Stimulated activated CD4-positive, alpha-beta T cell treated with anti-CD3 and anti-CD28 coated beads, Interleukin-1b, Interleukin-23, amount 100 ng/mL, for 48 hours (primary cell): ENCODE data around the gene GRB14.
"Not testable (repeated sequence)": the region's sequence is repeated elsewhere in the genome, so short reads cannot be mapped to it uniquely, and the experiment has no call there.

Experiments used
- DNase-seq: peaks from one replicate; pipeline ENCODE4 v3.0.0-alpha.2; 2020

Gene GRB14

GRCh38 chr2:164549705-164550104 is 71.6 kb downstream of the GRB14 start:
- DNase-seq, result not testable (repeated sequence)

GRCh38 chr2:164545484-164545883 is 75.8 kb downstream of the GRB14 start:
- no peak for DNase-seq

- DNase-seq, result no peak
Measured at GRCh38 chr2:164542581-164543021, 78.7 kb downstream of the GRB14 start.

- no peak for DNase-seq
Measured at GRCh38 chr2:164538240-164538866, 82.9 kb downstream of the GRB14 start.

GRCh38 chr2:164535280-164536025 is 85.8 kb downstream of the GRB14 start:
- DNase-seq, result no peak

- DNase-seq, result no peak
Measured at GRCh38 chr2:164530464-164530863, 90.8 kb downstream of the GRB14 start.

- no peak for DNase-seq
Measured at GRCh38 chr2:164523726-164524125, 97.6 kb downstream of the GRB14 start.

- DNase-seq, result no peak
Measured at GRCh38 chr2:164523009-164523408, 98.3 kb downstream of the GRB14 start.

GRCh38 chr2:164522561-164522981 is 98.7 kb downstream of the GRB14 start:
- no peak for DNase-seq

- DNase-seq, result no peak
Measured at GRCh38 chr2:164515734-164516133, 105.5 kb downstream of the GRB14 start.

GRCh38 chr2:164515030-164515429 is 106.3 kb downstream of the GRB14 start:
- DNase-seq, result no peak

GRCh38 chr2:164514491-164514890 is 106.8 kb downstream of the GRB14 start:
- no peak for DNase-seq

GRCh38 chr2:164512871-164513270 is 108.4 kb downstream of the GRB14 start:
- no peak for DNase-seq

- DNase-seq, result no peak
Measured at GRCh38 chr2:164511738-164512137, 109.5 kb downstream of the GRB14 start.

- DNase-seq, result no peak
Measured at GRCh38 chr2:164510895-164511294, 110.4 kb downstream of the GRB14 start.

GRCh38 chr2:164509137-164509877 is 112.0 kb downstream of the GRB14 start:
- no peak for DNase-seq

GRCh38 chr2:164504253-164504652 is 117.0 kb downstream of the GRB14 start:
- no peak for DNase-seq

GRCh38 chr2:164498836-164499235 is 122.4 kb downstream of the GRB14 start:
- DNase-seq, result no peak

GRCh38 chr2:164496881-164497280 is 124.4 kb downstream of the GRB14 start:
- DNase-seq, result no peak

- no peak for DNase-seq
Measured at GRCh38 chr2:164496421-164496820, 124.9 kb downstream of the GRB14 start.

GRCh38 chr2:164495491-164496223 is 125.6 kb downstream of the GRB14 start:
- DNase-seq, result no peak

- DNase-seq, result no peak
Measured at GRCh38 chr2:164485541-164485940, 135.7 kb downstream of the GRB14 start.

GRCh38 chr2:164479460-164479859 is 141.8 kb downstream of the GRB14 start:
- DNase-seq, result no peak
